GM12872 (cell line): ENCODE data around the gene CYREN.

Experiments
- CTCF ChIP-seq: IDR thresholded peaks from 3 replicates; pipeline ENCODE4 v1.5.1; 2011; ENCODE audit warnings: low read depth, mild to moderate bottlenecking, low read length, moderate library complexity; ENCODE audit not compliant: insufficient read depth

The CYREN gene

GRCh38 chr7:135194494-135195095 is 24.1 kb upstream of the CYREN start:
- TF ChIP-seq CTCF: no peak

- no peak for TF ChIP-seq CTCF
Observed at GRCh38 chr7:135193615-135194081, 23.1 kb upstream of the CYREN start.

- no peak for TF ChIP-seq CTCF
Observed at GRCh38 chr7:135192914-135193536, 22.5 kb upstream of the CYREN start.

- TF ChIP-seq CTCF: no peak
Observed at GRCh38 chr7:135190703-135191102, 20.2 kb upstream of the CYREN start.

- no peak for TF ChIP-seq CTCF
Observed at GRCh38 chr7:135189961-135190360, 19.5 kb upstream of the CYREN start.

GRCh38 chr7:135189221-135189662 is 18.7 kb upstream of the CYREN start:
- TF ChIP-seq CTCF: no peak

GRCh38 chr7:135188298-135188984 is 17.9 kb upstream of the CYREN start:
- TF ChIP-seq CTCF: no peak
